ENCODE results near the gene EXOC3L1. TPM values are rescaled to one million over a fixed set of nuclear protein-coding genes. Genes with fewer than 3 reads are reported as not detected.
A peak's percentile ranks its signal among the peaks of the same experiment; 100 is the strongest.

Gene EXOC3L1
- total and polyA plus RNA-seq, 2 of the 13 experiments (the other 11 are each of a cell fraction or from before 2014, with no cell fraction given): 0.12 TPM; not detected in 1

- no peak for TF ChIP-seq HNF1A (IDR thresholded peaks at IDR 0.05; ENCODE audit: low read depth)
- TF ChIP-seq HNF1A (CRISPR knock-in tag; IDR thresholded peaks at IDR 0.05; ENCODE audit: borderline replicate concordance): 0 out of 2 replicates have a peak, but pooled peaks have one; percentile 16
- 0 out of 2 replicates have a peak, but pooled peaks have one; percentile 7 for TF ChIP-seq FIP1L1 (IDR thresholded peaks at IDR 0.05; ENCODE audit: borderline replicate concordance, insufficient read depth, low read depth, low read length)
- TF ChIP-seq POLR2AphosphoS2 (IDR thresholded peaks at IDR 0.05; ENCODE audit: low read depth, low read length): no peak
- no peak for TF ChIP-seq XRCC5 (optimal IDR thresholded peaks at IDR 0.05; ENCODE audit: low read length)
- no peak for TF ChIP-seq ZFP41 (CRISPR knock-in tag; IDR thresholded peaks at IDR 0.05; ENCODE audit: borderline replicate concordance)
- no peak for TF ChIP-seq ZNF451 (CRISPR knock-in tag; IDR thresholded peaks at IDR 0.05)
- TF ChIP-seq ZBTB38 (CRISPR knock-in tag; IDR thresholded peaks at IDR 0.05): 0 out of 2 replicates have a peak, but pooled peaks have one; percentile 3
- TF ChIP-seq CREBL2 (CRISPR knock-in tag; IDR thresholded peaks at IDR 0.05; ENCODE audit: borderline replicate concordance): 0 out of 2 replicates have a peak, but pooled peaks have one; percentile 44
- TF ChIP-seq ZNF720 (CRISPR knock-in tag; IDR thresholded peaks at IDR 0.05): no peak
- TF ChIP-seq ZNF709 (CRISPR knock-in tag; IDR thresholded peaks at IDR 0.05): no peak
- TF ChIP-seq NFYB (CRISPR knock-in tag; IDR thresholded peaks at IDR 0.05): no peak
- TF ChIP-seq IKZF1 (IDR thresholded peaks at IDR 0.05): no peak
- no peak for TF ChIP-seq SMARCE1 (IDR thresholded peaks at IDR 0.05; ENCODE audit: borderline replicate concordance)
- TF ChIP-seq ATF4 (CRISPR knock-in tag; IDR thresholded peaks at IDR 0.05): no peak
- TF ChIP-seq ZNF253 (CRISPR knock-in tag; IDR thresholded peaks at IDR 0.05; ENCODE audit: borderline replicate concordance): no peak; the same call in 1 of the 2 replicates
- TF ChIP-seq ZNF563 (CRISPR knock-in tag; IDR thresholded peaks at IDR 0.05): no peak
- no peak for TF ChIP-seq TFE3 (CRISPR knock-in tag; IDR thresholded peaks at IDR 0.05)
- no peak for TF ChIP-seq TCF12 (IDR thresholded peaks at IDR 0.05)
- 0 out of 2 replicates have a peak, but pooled peaks have one; percentile 41 for TF ChIP-seq TCF12 (CRISPR knock-in tag; IDR thresholded peaks at IDR 0.05)
- TF ChIP-seq ZNF274 (CRISPR knock-in tag; IDR thresholded peaks at IDR 0.05): no peak
- no peak for TF ChIP-seq TBP (CRISPR knock-in tag; IDR thresholded peaks at IDR 0.05)
- TF ChIP-seq CREB3 (CRISPR knock-in tag; IDR thresholded peaks at IDR 0.05): no peak
Observed at GRCh38 chr16:67150047-67150832, 39.7 kb downstream of the EXOC3L1 start (continued).

Measured in HepG2 (cell line).